DMS153 treated with DMSO at 0.1 percent for 48 hours (cell line): ENCODE measurements around the gene ARRB2.

Experiments
- DNase-seq: peaks from one replicate; lab custom pipeline; 2025; ENCODE audit not compliant: unreplicated experiment; lab: John Stamatoyannopoulos, UW

ARRB2 gene

DNA sequence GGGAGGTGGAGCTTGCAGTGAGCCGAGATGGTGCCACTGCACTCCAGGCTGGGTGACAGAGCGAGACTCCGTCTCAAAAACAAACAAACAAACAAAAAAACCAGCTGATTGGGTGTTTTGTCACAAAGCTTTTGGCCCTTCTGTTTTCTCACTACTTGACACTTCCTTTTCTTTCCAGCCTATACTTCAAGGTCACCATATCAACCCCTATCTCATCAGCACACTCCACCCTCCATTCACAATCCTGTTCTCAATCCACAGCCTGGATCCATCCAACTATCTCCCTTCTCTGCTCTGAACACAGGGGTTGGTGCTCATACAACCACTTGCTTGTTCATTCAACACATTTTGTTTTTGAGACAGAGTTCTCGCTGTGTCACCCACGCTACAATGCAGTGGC lies 14.2 kb downstream of the ARRB2 start:
- no peak for DNase-seq

GRCh38 chr17:4725646-4726310 lies 15.3 kb downstream of the ARRB2 start:
- DNase-seq: no peak

GRCh38 chr17:4728124-4728523 lies 17.7 kb downstream of the ARRB2 start:
- DNase-seq: no peak

DNA sequence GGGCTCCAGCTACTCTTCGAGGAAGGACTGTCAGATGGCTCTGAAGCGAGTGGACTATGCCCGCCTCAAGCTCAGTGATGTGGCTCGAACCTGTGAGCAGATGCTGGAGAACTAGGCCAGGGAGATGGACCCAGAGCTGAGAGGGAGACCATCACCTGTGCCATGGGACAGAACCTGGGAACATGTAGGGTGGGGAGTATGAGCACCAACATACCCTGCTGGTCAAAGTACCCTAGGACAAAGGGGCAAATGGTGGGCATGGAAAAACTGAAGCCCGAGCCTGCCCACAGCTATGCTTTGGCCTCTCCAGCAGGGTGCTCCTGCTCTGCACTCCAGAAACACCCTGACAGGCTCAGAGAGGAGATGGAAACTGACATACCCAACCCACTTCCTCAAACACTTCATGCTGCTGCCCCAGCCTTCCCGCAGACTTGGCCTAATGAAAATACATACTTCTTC lies 22.7 kb downstream of the ARRB2 start:
- DNase-seq: no peak

- DNase-seq: no peak
Measured at GRCh38 chr17:4734857-4735475, 24.5 kb downstream of the ARRB2 start.

DNA sequence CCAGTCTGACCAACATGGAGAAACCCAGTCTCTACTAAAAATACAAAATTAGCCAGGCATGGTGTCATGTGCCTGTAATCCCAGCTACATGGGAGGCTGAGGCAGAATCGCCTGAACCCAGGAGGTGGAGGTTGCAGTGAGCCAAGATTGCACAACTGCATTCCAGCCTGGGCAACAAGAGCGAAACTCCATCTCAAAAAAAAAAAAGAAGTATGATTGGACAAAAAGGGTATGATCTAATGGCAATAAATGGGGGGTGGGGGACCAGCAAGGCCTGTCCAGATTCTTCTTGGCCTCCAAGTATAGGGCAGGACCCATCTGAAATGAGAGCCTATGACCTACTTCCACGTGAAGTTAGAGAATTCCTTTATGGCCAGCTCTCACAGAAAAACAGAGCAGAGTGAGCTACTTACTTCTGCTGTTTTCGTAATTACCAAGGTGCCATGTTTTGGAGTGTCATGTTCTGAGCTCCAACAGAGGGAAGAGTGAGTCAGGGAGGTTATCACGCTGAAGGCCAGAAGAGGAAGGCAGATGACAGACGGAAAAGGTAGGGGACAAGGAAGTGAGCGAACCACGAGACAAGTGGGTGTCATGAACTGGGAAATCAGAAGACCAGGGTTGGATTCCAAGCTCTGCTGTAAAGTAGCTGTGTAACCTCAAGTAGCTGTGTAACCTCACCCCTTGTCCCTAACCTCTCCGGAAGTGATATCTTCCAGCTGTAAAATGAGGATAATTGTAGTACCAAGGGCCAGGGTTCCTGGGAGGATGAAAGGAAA lies 25.6 kb downstream of the ARRB2 start:
- DNase-seq: no peak

DNA sequence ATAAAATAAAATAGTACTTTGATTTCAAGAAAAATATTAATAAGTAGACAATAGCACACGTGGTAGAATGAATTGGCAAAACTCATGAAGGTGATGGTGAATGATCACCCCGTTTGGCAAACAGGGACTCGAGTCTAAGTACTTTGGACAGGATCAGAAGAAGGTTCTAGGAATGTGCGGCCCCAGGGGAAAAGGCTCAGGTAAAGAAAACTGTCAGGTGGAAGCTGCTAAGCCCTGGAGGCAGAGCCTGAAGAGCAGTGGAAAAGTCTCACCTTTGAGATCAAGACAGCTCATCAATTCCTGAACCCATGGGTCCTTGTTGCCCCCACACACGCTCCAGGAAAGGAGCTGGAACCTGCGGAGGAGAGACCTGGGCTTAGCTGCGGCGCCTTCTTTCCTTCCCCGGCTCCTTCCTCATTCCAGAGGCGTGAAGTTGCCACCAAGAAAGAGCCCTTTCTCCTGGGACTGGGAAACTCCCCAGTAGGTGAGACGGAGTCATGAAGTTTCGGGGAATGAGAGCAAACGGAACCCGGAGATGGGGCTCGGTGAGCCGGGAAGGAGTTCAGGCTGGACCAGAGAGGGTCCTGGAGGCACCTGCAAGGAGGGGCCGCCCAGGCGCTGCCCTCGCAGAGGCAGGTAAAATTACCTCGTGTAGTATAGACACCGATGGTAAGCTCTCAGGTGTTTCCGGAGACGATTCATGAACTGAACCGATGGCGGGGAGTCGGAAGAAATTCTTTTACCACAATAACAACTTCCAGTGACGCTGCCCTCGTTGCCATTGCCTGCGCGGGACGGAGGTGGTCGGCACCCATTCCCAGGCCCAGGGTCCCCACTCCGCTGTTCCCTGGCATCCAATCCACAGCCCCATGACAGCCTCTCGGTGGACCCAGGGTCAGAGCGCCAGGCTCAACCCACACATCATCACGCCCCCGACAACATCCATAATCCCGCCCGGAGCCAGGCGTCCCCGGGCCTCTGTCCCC lies 28.0 kb downstream of the ARRB2 start:
- no peak for DNase-seq

DNA sequence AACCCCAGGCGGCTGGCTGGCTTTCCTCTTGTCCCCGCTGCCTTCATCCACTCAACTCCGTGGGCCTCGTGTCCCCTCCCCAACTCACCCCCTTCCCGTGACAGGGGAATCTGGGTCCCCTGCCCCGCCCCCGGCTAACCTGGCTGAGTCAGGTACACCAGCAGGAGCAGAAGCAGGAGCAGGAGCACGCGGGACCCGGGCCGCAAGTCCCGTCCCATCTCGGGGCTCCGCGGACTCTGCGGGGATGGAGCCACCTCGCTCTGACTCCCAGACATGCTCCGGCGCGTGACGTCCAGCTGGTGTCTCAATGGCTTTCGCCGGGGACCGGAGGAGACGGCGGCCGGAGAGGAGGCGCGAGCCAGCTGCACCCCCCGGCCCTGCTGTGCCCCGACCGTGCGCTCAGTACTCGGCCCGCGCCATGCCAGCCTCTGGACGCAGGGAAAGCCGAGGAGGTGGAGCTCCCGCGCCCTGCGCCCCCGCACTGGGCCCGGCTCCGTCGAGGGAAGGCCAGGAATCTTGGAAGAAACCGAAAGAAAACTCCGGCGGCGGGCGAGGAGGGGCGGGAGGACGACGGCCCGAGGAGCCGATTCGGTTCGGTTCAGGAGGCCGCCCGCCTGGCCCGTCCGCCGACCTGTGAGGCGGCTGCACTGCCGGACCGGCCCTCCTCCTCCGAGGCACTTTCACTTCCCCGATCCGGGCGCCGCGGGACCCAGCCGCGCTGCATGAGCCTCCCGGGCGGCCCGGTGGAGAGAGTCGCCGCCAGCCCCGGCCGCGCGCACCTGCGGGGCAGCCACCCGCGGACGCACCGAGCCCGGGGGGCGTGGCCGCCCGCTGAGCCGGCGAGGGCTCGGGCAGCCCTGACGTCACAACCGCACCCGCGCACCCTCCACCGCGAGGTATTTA lies 28.9 kb downstream of the ARRB2 start, which contains the start of the genes CXCL16 and ZMYND15:
Gene CXCL16, minus strand, starts transcription at position 807 of the 903 bp plus-strand sequence. Its CDS starts 589 bp downstream, at position 218.
Gene ZMYND15, plus strand, starts transcription at position 712 of the 903 bp plus-strand sequence. CDS start 716 bp downstream, outside the sequence.
- no peak for DNase-seq

DNA sequence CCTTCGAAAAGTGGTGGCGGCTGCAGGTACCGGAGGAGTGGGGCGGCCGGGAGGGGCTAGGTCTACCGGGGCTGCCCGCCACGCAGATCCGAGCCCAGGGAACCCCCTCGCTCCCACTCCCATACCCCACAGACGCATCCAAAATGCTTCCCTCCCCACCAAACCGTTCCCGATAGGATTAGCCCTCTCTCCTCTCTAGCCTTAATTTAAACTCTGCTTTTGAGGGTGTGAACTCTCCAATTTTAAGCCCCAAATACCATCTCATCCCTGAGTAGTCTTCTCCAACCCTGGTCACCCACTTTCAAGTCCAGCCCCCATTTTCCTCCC lies 29.6 kb downstream of the ARRB2 start:
- DNase-seq: no peak

DNA sequence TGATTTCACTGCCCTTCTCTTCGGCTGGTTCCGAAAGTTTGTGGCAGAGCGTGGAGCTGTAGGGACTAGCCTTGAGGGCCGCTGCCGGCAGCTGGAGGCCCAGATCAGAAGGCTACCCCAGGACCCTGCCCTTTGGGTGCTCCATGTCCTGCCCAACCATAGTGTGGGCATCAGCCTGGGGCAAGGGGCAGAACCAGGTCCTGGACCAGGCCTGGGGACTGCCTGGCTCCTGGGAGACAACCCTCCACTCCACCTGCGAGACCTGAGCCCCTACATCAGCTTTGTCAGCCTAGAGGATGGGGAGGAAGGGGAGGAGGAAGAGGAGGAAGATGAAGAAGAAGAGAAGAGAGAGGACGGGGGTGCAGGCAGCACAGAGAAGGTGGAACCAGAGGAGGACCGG lies 30.2 kb downstream of the ARRB2 start:
- no peak for DNase-seq

GRCh38 chr17:4741544-4741943 lies 31.1 kb downstream of the ARRB2 start:
- DNase-seq: no peak

DNA sequence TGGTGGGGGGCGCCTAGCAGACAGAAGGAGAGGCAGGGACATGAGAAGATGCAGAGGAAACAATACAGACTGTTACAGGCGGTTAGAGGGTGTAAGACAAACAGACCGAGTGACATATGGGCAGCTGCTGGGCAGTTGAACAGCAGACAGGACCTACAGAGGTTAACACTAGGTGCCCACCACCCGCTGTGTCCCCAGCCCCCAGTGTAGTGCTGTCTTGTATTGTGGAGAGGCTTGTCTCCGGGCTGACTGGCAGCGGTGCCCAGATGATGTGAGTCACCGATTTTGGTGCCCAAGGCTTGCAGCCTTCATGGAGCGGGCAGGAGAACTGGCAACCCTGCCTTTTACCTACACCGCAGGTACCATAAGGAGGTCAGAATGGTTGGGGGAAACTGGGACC lies 31.7 kb downstream of the ARRB2 start:
- DNase-seq: no peak

DNA sequence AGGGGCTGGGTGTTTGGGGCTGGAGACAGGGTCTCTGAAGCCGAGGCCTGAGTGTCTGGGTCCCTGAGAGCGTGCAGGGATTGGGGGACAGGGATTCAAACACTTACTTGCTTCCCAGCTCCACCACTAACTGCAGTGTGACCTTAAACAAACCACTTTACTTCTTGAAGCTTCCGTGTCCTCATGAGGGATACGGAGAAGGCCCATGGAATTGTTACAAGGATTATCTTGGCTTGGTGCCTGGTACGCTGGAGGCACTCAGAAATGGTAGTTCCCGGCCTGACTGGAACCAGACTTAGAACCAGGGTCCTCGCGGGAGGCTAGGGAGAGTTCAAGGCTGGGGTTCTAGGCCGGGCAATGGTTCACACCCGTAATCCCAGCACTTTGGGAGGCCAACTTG lies 32.2 kb downstream of the ARRB2 start:
- no peak for DNase-seq

DNA sequence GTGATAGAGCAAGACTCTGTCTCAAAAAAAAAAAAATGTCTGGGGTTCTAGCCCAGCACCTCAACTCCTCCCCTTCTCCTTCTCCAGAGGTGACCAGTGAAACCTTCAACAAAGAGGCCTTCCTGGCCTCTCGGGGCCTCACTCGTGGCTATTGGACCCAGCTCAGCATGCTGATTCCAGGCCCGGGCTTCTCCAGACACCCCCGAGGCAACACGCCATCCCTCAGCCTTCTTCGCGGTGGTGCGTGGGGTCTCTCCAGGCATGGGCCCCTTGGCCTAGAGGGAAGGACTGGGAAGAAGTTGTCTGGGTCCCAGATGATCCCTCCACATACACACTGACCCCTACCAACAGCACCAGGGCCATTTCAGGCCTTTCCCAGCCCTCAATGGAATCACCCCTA lies 32.8 kb downstream of the ARRB2 start:
- no peak for DNase-seq

GRCh38 chr17:4743898-4744297 lies 33.5 kb downstream of the ARRB2 start:
- no peak for DNase-seq

DNA sequence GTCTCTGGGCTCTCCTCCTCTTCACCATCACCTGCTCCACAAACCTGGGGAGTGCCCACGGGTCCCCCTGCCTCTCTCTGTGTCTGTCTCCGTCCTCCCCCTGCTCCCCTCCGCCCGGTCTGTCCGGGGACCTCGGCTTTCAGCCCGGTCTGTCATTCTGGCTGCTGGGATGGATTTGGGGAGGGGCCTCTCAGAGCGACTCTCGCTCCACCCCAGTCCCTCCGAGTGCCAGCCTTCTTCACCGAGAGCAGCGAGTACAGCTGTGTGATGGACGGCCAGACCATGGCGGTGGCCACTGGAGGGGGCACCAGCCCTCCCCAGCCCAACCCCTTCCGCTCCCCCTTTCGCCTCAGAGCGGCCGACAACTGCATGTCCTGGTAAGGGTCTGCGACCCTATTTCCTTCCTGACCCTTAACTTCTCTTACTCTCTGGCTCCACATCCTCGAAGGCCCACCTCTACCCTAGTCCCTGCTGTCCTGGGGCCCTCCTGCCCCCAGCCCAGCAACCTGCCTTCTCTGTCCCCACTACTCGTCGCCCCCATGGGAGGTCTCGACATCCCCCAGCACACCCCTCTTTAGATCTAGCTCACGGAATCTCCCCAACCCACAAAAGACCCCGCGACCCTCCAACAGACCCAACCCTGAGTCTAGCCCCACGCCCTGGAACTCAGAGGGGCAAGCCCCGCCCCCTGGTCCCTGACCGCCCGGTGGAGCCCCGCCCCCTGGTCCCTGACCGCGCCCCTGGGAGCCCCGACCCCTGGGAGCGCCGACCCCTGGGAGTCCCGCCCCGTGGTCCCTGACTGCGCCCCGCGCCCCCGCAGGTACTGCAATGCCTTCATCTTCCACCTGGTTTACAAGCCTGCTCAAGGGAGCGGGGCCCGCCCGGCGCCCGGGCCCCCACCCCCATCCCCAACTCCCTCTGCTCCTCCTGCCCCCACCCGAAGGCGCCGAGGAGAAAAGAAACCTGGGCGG lies 34.9 kb downstream of the ARRB2 start:
- no peak for DNase-seq

DNA sequence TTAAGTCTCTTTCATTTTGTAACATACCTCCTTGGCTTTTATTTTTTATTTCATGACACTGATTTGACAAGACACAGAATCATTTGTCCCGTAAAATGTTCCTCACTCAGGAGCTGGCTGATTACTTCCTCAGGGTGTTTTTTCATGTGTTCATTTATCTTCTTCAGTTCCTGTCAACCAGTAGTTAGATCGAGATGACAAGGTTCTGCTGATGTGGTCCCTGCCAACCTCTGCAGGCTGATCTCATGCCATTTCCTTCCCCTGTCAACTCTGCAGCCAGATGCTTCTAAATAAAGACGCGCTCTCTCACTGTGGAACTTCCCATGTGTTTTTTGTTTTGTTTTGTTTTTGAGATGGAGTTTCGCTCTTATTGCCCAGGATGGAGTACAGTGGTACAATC lies 37.4 kb downstream of the ARRB2 start:
- no peak for DNase-seq

DNA sequence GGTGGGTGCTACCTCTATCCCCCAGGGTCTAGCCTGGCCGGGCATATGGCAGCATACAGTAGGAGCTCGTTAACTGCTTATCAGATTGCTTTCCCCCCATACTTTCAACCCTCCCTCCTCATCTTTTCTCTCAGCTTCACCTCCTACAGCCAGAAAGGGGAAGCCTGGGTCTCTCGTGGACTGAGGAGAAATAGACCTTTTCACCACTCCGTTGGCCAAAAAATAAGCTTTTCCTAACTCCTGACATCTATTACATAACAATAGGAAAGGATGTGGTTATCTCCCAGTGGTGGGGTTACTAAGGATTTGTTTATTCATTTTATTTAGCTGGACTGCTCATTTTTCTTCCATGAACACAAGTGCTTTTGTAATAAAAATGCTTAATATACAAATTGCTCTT lies 38.3 kb downstream of the ARRB2 start:
- DNase-seq: no peak

GRCh38 chr17:4750606-4751005 lies 40.2 kb downstream of the ARRB2 start:
- no peak for DNase-seq
